HG03139 (cell line): ENCODE data around the gene ADAMTS12.

Experiments used
- ATAC-seq: cut with Tn5 transposase; IDR thresholded peaks from one replicate; pipeline ENCODE4 v1.9.1; 2021; ENCODE audit not compliant: unreplicated experiment

Gene ADAMTS12

GRCh38 chr5:33719769-33720168 is 172.0 kb downstream of the ADAMTS12 start:
- no peak for ATAC-seq

- no peak for ATAC-seq
Measured at GRCh38 chr5:33715661-33716060, 176.1 kb downstream of the ADAMTS12 start.

- peak; percentile 54 for ATAC-seq
Measured at GRCh38 chr5:33713136-33713765, 178.5 kb downstream of the ADAMTS12 start.

GRCh38 chr5:33712664-33713063 is 179.1 kb downstream of the ADAMTS12 start:
- no peak for ATAC-seq

GRCh38 chr5:33711094-33711679 is 180.6 kb downstream of the ADAMTS12 start:
- no peak for ATAC-seq

- ATAC-seq, result no peak
Measured at GRCh38 chr5:33702867-33703266, 188.9 kb downstream of the ADAMTS12 start.

- ATAC-seq, result no peak
Measured at GRCh38 chr5:33701951-33702350, 189.8 kb downstream of the ADAMTS12 start.

GRCh38 chr5:33701251-33701650 is 190.5 kb downstream of the ADAMTS12 start:
- no peak for ATAC-seq

- no peak for ATAC-seq
Measured at GRCh38 chr5:33696411-33696810, 195.4 kb downstream of the ADAMTS12 start.

GRCh38 chr5:33692980-33693379 is 198.8 kb downstream of the ADAMTS12 start:
- ATAC-seq, result no peak

GRCh38 chr5:33691856-33692255 is 199.9 kb downstream of the ADAMTS12 start:
- no peak for ATAC-seq

GRCh38 chr5:33690374-33691135 is 201.2 kb downstream of the ADAMTS12 start:
- ATAC-seq, result no peak

- ATAC-seq, result no peak
Measured at GRCh38 chr5:33688526-33688925, 203.3 kb downstream of the ADAMTS12 start.

- no peak for ATAC-seq
Measured at GRCh38 chr5:33688066-33688465, 203.7 kb downstream of the ADAMTS12 start.

- no peak for ATAC-seq
Measured at GRCh38 chr5:33685873-33686755, 205.7 kb downstream of the ADAMTS12 start.

GRCh38 chr5:33684496-33685159 is 207.2 kb downstream of the ADAMTS12 start:
- no peak for ATAC-seq

GRCh38 chr5:33679791-33680190 is 212.0 kb downstream of the ADAMTS12 start:
- ATAC-seq, result no peak

GRCh38 chr5:33675958-33676464 is 215.8 kb downstream of the ADAMTS12 start:
- ATAC-seq, result peak; percentile 64

- no peak for ATAC-seq
Measured at GRCh38 chr5:33671700-33672291, 220.0 kb downstream of the ADAMTS12 start.
